Cardiac fibroblast (primary cell): ENCODE data around the gene CHN1.

Source experiments
- DNase-seq, 2 donors: peaks; one replicate each; pipeline versions ENCODE4 v3.0.0 to v3.0.0-alpha.2; 2010; ENCODE audit warnings: low read depth in 2 of 2
- H3K4me3 ChIP-seq, 2 donors: replicated peaks in 1 of 2; 1 replicate in 1 of 2; 2 replicates in 1 of 2; pipeline ENCODE4 v1.5.1; 2011; ENCODE audit warnings: low read depth in 2 of 2, low read length in 2 of 2, mild to moderate bottlenecking in 2 of 2, moderate library complexity in 1 of 2
- CTCF ChIP-seq: IDR thresholded peaks from one replicate; pipeline ENCODE4 v1.5.1; 2011; ENCODE audit warnings: low read depth, mild to moderate bottlenecking, low read length, inconsistent platforms

CHN1 gene

GRCh38 chr2:174951745-174952144, 53.4 kb downstream of the CHN1 start:
- H3K4me3 ChIP-seq: no peak overlapping the region
- TF ChIP-seq CTCF: no peak
- DNase-seq: peak; percentile 15 to 64

DNA sequence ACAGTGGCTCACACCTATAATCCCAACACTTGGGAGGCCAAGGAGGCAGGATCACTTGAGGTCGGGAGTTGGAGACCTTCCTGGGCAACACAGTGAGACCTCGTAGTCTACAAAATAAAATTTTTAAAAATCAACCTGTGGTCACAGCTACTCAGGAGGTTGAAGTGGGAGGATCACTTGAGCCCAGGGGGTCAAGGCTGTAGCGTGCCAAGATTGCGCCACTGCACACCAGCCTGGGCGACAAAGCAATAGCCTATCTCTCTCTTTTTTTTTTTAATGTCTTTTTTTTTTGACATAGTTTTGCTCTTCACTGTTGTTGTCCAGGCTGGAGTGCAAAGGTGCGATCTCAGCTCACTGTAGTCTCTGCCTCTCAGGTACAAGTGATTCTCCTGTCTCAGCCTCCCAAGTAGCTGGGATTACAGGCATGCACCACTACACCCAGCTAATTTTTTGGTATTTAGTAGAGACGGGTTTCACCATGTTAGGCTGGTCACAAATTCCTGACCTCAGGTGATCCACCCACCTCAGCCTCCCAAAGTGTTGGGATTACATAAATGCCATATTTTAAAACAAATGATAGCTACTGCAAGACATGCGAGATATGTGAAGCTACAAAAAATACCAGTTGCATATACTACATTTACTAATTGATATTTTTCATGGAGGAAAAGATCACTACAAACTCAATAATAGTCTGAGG, 55.0 kb downstream of the CHN1 start:
- no peak for TF ChIP-seq CTCF
- no peak for DNase-seq

GRCh38 chr2:174945601-174946260, 59.5 kb downstream of the CHN1 start:
- DNase-seq: no peak
- TF ChIP-seq CTCF: no peak
- H3K4me3 ChIP-seq: no peak overlapping the region

More for the DNA sequence above, 55.0 kb downstream of the CHN1 start:
- no peak overlapping the region for H3K4me3 ChIP-seq

GRCh38 chr2:174939046-174939445, 66.1 kb downstream of the CHN1 start:
- no peak for TF ChIP-seq CTCF
- DNase-seq: peak in 1 of 2 donors; percentile 55
- H3K4me3 ChIP-seq: no peak overlapping the region

GRCh38 chr2:174931724-174932123, 73.5 kb downstream of the CHN1 start:
- no peak overlapping the region for H3K4me3 ChIP-seq
- DNase-seq: peak; percentile 20 to 67
- TF ChIP-seq CTCF: no peak

DNA sequence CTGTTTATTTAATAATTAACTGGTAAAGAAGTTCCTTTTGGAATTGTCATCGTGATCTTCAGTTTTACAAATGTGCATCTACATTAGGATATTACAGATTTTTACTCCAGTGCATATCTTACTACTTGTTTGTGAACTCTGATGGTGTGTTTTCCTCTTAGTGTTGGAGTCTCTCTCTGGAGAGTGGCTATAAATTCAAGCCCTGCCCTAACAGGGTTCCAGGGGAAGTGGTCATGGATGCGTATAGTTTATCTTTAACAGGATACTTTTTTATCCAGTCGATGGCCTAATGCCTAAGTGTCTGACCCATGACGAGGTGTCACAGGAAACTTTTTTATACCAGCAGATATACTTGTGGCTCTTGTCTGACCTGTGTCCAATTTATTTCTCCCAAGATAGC, 75.4 kb downstream of the CHN1 start:
- H3K4me3 ChIP-seq: no peak overlapping the region
- TF ChIP-seq CTCF: no peak
- DNase-seq: no peak
